SU-DHL-6 (cell line): ENCODE results near the gene SAA2.
A peak's percentile ranks its signal among the peaks of the same experiment; 100 is the strongest.

ENCODE experiments used
- H2AFZ ChIP-seq: fragments of 200-600 bp; sonication (generic); 2 replicates; pipeline ENCODE4 v1.6.1; 2014; ENCODE audit warnings: low read depth, mild to moderate bottlenecking, moderate library complexity, mixed read lengths, antibody characterized with exemption, low read length; ENCODE audit not compliant: severe bottlenecking
- H3F3A ChIP-seq: fragments of 200-600 bp; shearing (Covaris generic); 2 replicates; pipeline ENCODE4 v1.6.0; 2016; ENCODE audit warnings: antibody characterized with exemption, mild to moderate bottlenecking; ENCODE audit not compliant: insufficient read depth
- H3K27ac ChIP-seq: fragments of 200-600 bp; sonication (generic); 2 replicates; pipeline ENCODE4 v1.5.1; 2016; ENCODE audit warnings: low read depth, mild to moderate bottlenecking, low read length, moderate library complexity, mixed read lengths
- H3K27me3 ChIP-seq: fragments of 200-600 bp; sonication (generic), shearing (Covaris generic); 2 replicates; pipeline ENCODE4 v1.6.0; 2014; ENCODE audit warnings: mild to moderate bottlenecking, low read length
- H3K36me3 ChIP-seq: fragments of 200-600 bp; sonication (generic); 2 replicates; pipeline ENCODE4 v1.6.1; 2014; ENCODE audit warnings: mild to moderate bottlenecking, low read length, mixed read lengths
- H3K4me2 ChIP-seq: fragments of 300-600, 200-600 bp; shearing (Covaris generic), sonication (generic); 2 replicates; pipeline ENCODE4 v1.6.0; 2014; ENCODE audit warnings: low read length, low read depth, mild to moderate bottlenecking; ENCODE audit not compliant: poor library complexity, severe bottlenecking
- H3K4me3 ChIP-seq: fragments of 200-600 bp; sonication (generic); 2 replicates; pipeline ENCODE4 v1.5.1; 2014; ENCODE audit warnings: antibody characterized with exemption, low read length, mild to moderate bottlenecking, mixed read lengths; ENCODE audit not compliant: insufficient read depth, poor library complexity, severe bottlenecking
- H3K79me2 ChIP-seq: fragments of 200-600 bp; sonication (generic); 2 replicates; pipeline ENCODE4 v1.6.1; 2014; ENCODE audit warnings: mild to moderate bottlenecking, low read length, moderate library complexity; ENCODE audit not compliant: insufficient read depth
- H3K9ac ChIP-seq: fragments of 200-600 bp; sonication (generic); 2 replicates; pipeline ENCODE4 v1.7.0; 2014; ENCODE audit warnings: mild to moderate bottlenecking, low read length
- H3K9me2 ChIP-seq: fragments of 200-600 bp; sonication (generic); replicated peaks from 2 replicates; pipeline ENCODE4 v1.6.1; 2014; ENCODE audit warnings: low read length; ENCODE audit not compliant: insufficient read depth
- H3K9me3 ChIP-seq: fragments of 200-600 bp; sonication (generic); 2 replicates; pipeline ENCODE4 v1.6.1; 2014; ENCODE audit warnings: low read length, mixed read lengths; ENCODE audit not compliant: insufficient read depth
- H4K20me1 ChIP-seq: fragments of 200-600 bp; sonication (generic); 2 replicates; pipeline ENCODE4 v1.6.1; 2014; ENCODE audit warnings: low read depth, mild to moderate bottlenecking, antibody characterized with exemption, low read length, moderate library complexity, mixed read lengths
- CTCF ChIP-seq: fragments of 200-600 bp; sonication (generic); IDR thresholded peaks from one replicate; pipeline ENCODE4 v1.5.1; 2017; ENCODE audit warnings: antibody characterized with exemption, mild to moderate bottlenecking, low read length, moderate library complexity; ENCODE audit not compliant: insufficient read depth, poor library complexity, severe bottlenecking
- EZH2phosphoT487 ChIP-seq: fragments of 200-600 bp; sonication (generic), shearing (Covaris generic); conservative IDR thresholded peaks from 2 replicates; pipeline ENCODE4 v1.6.1; 2018; ENCODE audit warnings: mild to moderate bottlenecking, antibody characterized with exemption, low read length, moderate library complexity, mixed read lengths

SAA2 gene

GRCh38 chr11:18229501-18229900, 19.0 kb downstream of the SAA2 start:
- Histone ChIP-seq H3K79me2 (no peaks in the 10 kb centered on the region), H3K36me3 (no peaks in the 10 kb centered on the region), H3K27me3 (no peaks in the 10 kb centered on the region), H3K27ac (peak overlapping the region; percentile 77), H3K4me3 (peak overlapping the region; percentile 11), H2AFZ (peak overlapping the region; percentile 81), H3K4me2 (peak overlapping the region; percentile 41), H4K20me1 (no peaks in the 10 kb centered on the region), H3F3A (peaks cover 4% of the 10 kb centered on the region), H3K9me2 (no peaks in the 10 kb centered on the region), H3K9ac (peak overlapping the region; percentile 15; the same call in 1 of the 2 replicates), H3K9me3 (no peaks in the 10 kb centered on the region)
- TF ChIP-seq CTCF (no peak), EZH2phosphoT487 (no peak)

- H3K27ac ChIP-seq: 0 out of 2 replicates have a peak overlapping the region, but pooled peaks have one; percentile 8
- H3K79me2 ChIP-seq: no peaks in the 10 kb centered on the region
- peaks cover 15% of the 10 kb centered on the region for H3F3A ChIP-seq
- no peak overlapping the region for H2AFZ ChIP-seq
- no peaks in the 10 kb centered on the region for H3K27me3 ChIP-seq
- peak overlapping the region; percentile 19 for H3K4me3 ChIP-seq
- H3K9me2 ChIP-seq: no peaks in the 10 kb centered on the region
- peak overlapping the region; percentile 32 for H3K4me2 ChIP-seq
- no peaks in the 10 kb centered on the region for H4K20me1 ChIP-seq
- TF ChIP-seq EZH2phosphoT487 (no peak), CTCF (no peak)
- H3K9me3 ChIP-seq: peaks cover under 1% of the 10 kb centered on the region; the same call in 1 of the 2 replicates
- H3K36me3 ChIP-seq: no peaks in the 10 kb centered on the region
- H3K9ac ChIP-seq: no peak overlapping the region
These were observed 22.6 kb downstream of the SAA2 start for GRCh38 chr11:18225913-18226312.

- H3K4me2 ChIP-seq: no peak overlapping the region
- TF ChIP-seq EZH2phosphoT487: no peak
- no peak for TF ChIP-seq CTCF
- H3K9ac ChIP-seq: no peak overlapping the region
- no peaks in the 10 kb centered on the region for H4K20me1 ChIP-seq
- peaks cover 11% of the 10 kb centered on the region; the same call in 1 of the 2 replicates for H3K9me3 ChIP-seq
- no peaks in the 10 kb centered on the region for H3K27me3 ChIP-seq
- no peaks in the 10 kb centered on the region for H3K9me2 ChIP-seq
- no peaks in the 10 kb centered on the region for H3K79me2 ChIP-seq
- no peak overlapping the region for H3K4me3 ChIP-seq
- H3F3A ChIP-seq: 0 out of 2 replicates have a peak, but pooled peaks cover 11% of the 10 kb centered on the region
- 0 out of 2 replicates have a peak overlapping the region, but pooled peaks have one; percentile 3 for H3K27ac ChIP-seq
- H2AFZ ChIP-seq: no peak overlapping the region
- no peaks in the 10 kb centered on the region for H3K36me3 ChIP-seq
These were observed 24.7 kb downstream of the SAA2 start for GRCh38 chr11:18223591-18224387.
